Smooth muscle cell (in vitro differentiated cells): ENCODE measurements around the gene ARAP1. TPM values are rescaled to one million over a fixed set of nuclear protein-coding genes. Genes with fewer than 3 reads are reported as not detected.

ENCODE experiments used
- DNase-seq: peaks from one replicate; lab custom pipeline; 2025; ENCODE audit not compliant: unreplicated experiment; lab: John Stamatoyannopoulos, UW
- H2AFZ ChIP-seq: fragments of 200-600 bp; sonication (generic); 2 replicates; pipeline ENCODE4 v1.6.0; 2016; ENCODE audit warnings: antibody characterized with exemption, low read depth, mild to moderate bottlenecking
- H3F3A ChIP-seq: fragments of 200-600 bp; sonication (generic); 2 replicates; pipeline ENCODE4 v1.6.0; 2017; ENCODE audit warnings: antibody characterized with exemption, low read depth
- H3K27ac ChIP-seq: fragments of 200-600 bp; sonication (generic); 2 replicates; pipeline ENCODE4 v1.5.1; 2016; ENCODE audit warnings: low read depth, mild to moderate bottlenecking
- H3K27me3 ChIP-seq: fragments of 200-600 bp; sonication (generic); 2 replicates; pipeline ENCODE4 v1.6.1; 2016; ENCODE audit warnings: low read depth, mild to moderate bottlenecking
- H3K36me3 ChIP-seq: fragments of 200-600 bp; sonication (generic); 2 replicates; pipeline ENCODE4 v1.5.1; 2016; ENCODE audit warnings: low read depth
- H3K4me1 ChIP-seq: fragments of 200-600 bp; sonication (generic); 2 replicates; pipeline ENCODE4 v1.5.1; 2016; ENCODE audit warnings: low read depth
- H3K4me2 ChIP-seq: fragments of 200-600 bp; sonication (generic); 2 replicates; pipeline ENCODE4 v1.6.0; 2016; ENCODE audit warnings: mild to moderate bottlenecking
- H3K4me3 ChIP-seq: fragments of 200-600 bp; sonication (generic); 2 replicates; pipeline ENCODE4 v1.5.1; 2016; ENCODE audit warnings: mild to moderate bottlenecking
- H3K79me2 ChIP-seq: fragments of 200-600 bp; sonication (generic); 2 replicates; pipeline ENCODE4 v1.6.0; 2016; ENCODE audit warnings: low read depth, mild to moderate bottlenecking
- H3K9ac ChIP-seq: fragments of 200-600 bp; sonication (generic); 2 replicates; pipeline ENCODE4 v1.6.0; 2016; ENCODE audit warnings: low read depth
- H3K9me3 ChIP-seq: fragments of 200-600 bp; sonication (generic); replicated peaks from 2 replicates; pipeline ENCODE4 v1.5.1; 2016; ENCODE audit warnings: low read depth
- H4K20me1 ChIP-seq: fragments of 200-600 bp; sonication (generic); 2 replicates; pipeline ENCODE4 v1.6.0; 2016; ENCODE audit warnings: low read depth
- WGBS: methylation state at CpG from one replicate; pipeline ENCODE4 v1.1.7; 2016; ENCODE audit warnings: low lambda C conversion rate; 5-methylcytosine and 5-hydroxymethylcytosine counted together
- polyA plus RNA-seq: library from polyadenylated mRNA; unstranded; fragments of >200 nt; fragmentation: Nextera tagmentation; extraction: Ambion mirVana; gene quantifications from 2 replicates; pipeline ENCODE4 v1.2.1, GENCODE V29; 2016
- total RNA-seq: library from RNA; depleted of rRNA; stranded (reverse); fragments of >200 nt; gene quantifications from 2 replicates; pipeline ENCODE4 v1.2.3, GENCODE V29; 2014
- TF ChIP-seq, protein P1 (sequence below): fragments of 200-600 bp; sonication (generic); IDR thresholded peaks from 2 replicates; pipeline ENCODE4 v1.5.1; 2017; ENCODE audit warnings: borderline replicate concordance, mild to moderate bottlenecking, antibody characterized with exemption; ENCODE audit not compliant: insufficient read depth, poor library complexity, severe bottlenecking

Gene ARAP1
- total and polyA plus RNA-seq, 2 experiments from 2014 or later, result 45.2 to 45.6 TPM

GRCh38 chr11:72706579-72706978 is 45.6 kb downstream of the ARAP1 start:
- no peak overlapping the region for H3K9ac ChIP-seq
- no peak for DNase-seq
- no peak overlapping the region for H3K4me3 ChIP-seq
- H3K27ac ChIP-seq, result no peak overlapping the region
- H4K20me1 ChIP-seq, result peaks cover 51% of the 10 kb centered on the region
- H3K27me3 ChIP-seq, result no peaks in the 10 kb centered on the region
- H3K9me3 ChIP-seq, result no peaks in the 10 kb centered on the region
- H3K4me1 ChIP-seq, result peaks cover 30% of the 10 kb centered on the region
- H3F3A ChIP-seq, result no peaks in the 10 kb centered on the region
- no peak overlapping the region for H3K4me2 ChIP-seq
- no peak overlapping the region for H2AFZ ChIP-seq
- TF ChIP-seq, protein P1, sequence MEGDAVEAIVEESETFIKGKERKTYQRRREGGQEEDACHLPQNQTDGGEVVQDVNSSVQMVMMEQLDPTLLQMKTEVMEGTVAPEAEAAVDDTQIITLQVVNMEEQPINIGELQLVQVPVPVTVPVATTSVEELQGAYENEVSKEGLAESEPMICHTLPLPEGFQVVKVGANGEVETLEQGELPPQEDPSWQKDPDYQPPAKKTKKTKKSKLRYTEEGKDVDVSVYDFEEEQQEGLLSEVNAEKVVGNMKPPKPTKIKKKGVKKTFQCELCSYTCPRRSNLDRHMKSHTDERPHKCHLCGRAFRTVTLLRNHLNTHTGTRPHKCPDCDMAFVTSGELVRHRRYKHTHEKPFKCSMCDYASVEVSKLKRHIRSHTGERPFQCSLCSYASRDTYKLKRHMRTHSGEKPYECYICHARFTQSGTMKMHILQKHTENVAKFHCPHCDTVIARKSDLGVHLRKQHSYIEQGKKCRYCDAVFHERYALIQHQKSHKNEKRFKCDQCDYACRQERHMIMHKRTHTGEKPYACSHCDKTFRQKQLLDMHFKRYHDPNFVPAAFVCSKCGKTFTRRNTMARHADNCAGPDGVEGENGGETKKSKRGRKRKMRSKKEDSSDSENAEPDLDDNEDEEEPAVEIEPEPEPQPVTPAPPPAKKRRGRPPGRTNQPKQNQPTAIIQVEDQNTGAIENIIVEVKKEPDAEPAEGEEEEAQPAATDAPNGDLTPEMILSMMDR, result no peak
- 80% methylated on average over 5 of the region's 5 CpGs for WGBS
- no peaks in the 10 kb centered on the region for H3K79me2 ChIP-seq
- no peaks in the 10 kb centered on the region for H3K36me3 ChIP-seq

GRCh38 chr11:72705442-72706365 is 46.5 kb downstream of the ARAP1 start:
- no peaks in the 10 kb centered on the region for H3K36me3 ChIP-seq

GRCh38 chr11:72704783-72705265 is 47.4 kb downstream of the ARAP1 start:
- Histone ChIP-seq H3F3A (no peaks in the 10 kb centered on the region), H3K4me3 (no peak overlapping the region), H2AFZ (no peak overlapping the region), H4K20me1 (peaks cover 46% of the 10 kb centered on the region), H3K79me2 (no peaks in the 10 kb centered on the region), H3K27me3 (no peaks in the 10 kb centered on the region), H3K4me1 (peaks cover 30% of the 10 kb centered on the region), H3K27ac (no peak overlapping the region), H3K4me2 (no peak overlapping the region), H3K36me3 (no peaks in the 10 kb centered on the region), H3K9me3 (no peaks in the 10 kb centered on the region), H3K9ac (no peak overlapping the region)
- no peak for DNase-seq
- 56% methylated on average over 4 of the region's 4 CpGs for WGBS
- TF ChIP-seq, protein P1, result no peak

More at GRCh38 chr11:72705442-72706365, 46.5 kb downstream of the ARAP1 start:
- Histone ChIP-seq H3K4me1 (peaks cover 30% of the 10 kb centered on the region), H3K9ac (no peak overlapping the region), H3K27ac (no peak overlapping the region), H4K20me1 (peaks cover 44% of the 10 kb centered on the region), H2AFZ (no peak overlapping the region), H3K4me3 (no peak overlapping the region), H3F3A (no peaks in the 10 kb centered on the region), H3K79me2 (no peaks in the 10 kb centered on the region), H3K4me2 (no peak overlapping the region), H3K27me3 (no peaks in the 10 kb centered on the region), H3K9me3 (no peaks in the 10 kb centered on the region)
- 83% methylated on average over 12 of the region's 12 CpGs for WGBS
- DNase-seq, result no peak
- TF ChIP-seq, protein P1, result no peak
